Measurements from ENCODE around the gene GTF3C1.

- TF ChIP-seq POLR2A (IDR thresholded peaks at IDR 0.05; ENCODE audit: extremely low read depth, insufficient read length), result no peak
- TF ChIP-seq CTCF (IDR thresholded peaks at IDR 0.05; ENCODE audit: low read depth, low read length), result no peak
- no peak for TF ChIP-seq MAX (IDR thresholded peaks at IDR 0.05; ENCODE audit: low read depth, low read length)
These were observed 49.3 kb upstream of the GTF3C1 start for GRCh38 chr16:27598931-27599565.

All from NB4 (cell line).